Mammary epithelial cell (primary cell): ENCODE data around the gene KCTD6.

Experiments used
- CTCF ChIP-seq, 2 donors: IDR thresholded peaks in 1 of 2; conservative IDR thresholded peaks in 1 of 2; 2 replicates each; pipeline ENCODE4 v1.5.1; 2011 to 2012; ENCODE audit warnings: inconsistent platforms in 2 of 2, low read length in 2 of 2, mild to moderate bottlenecking in 2 of 2, control low read depth in 1 of 2, low read depth in 1 of 2; ENCODE audit not compliant: insufficient read depth in 1 of 2; ENCODE audit errors: extremely low read depth in 1 of 2
- EZH2 ChIP-seq: IDR thresholded peaks from 2 replicates; pipeline ENCODE4 v1.6.1; 2012; ENCODE audit warnings: low read length, inconsistent platforms, borderline replicate concordance

DNA sequence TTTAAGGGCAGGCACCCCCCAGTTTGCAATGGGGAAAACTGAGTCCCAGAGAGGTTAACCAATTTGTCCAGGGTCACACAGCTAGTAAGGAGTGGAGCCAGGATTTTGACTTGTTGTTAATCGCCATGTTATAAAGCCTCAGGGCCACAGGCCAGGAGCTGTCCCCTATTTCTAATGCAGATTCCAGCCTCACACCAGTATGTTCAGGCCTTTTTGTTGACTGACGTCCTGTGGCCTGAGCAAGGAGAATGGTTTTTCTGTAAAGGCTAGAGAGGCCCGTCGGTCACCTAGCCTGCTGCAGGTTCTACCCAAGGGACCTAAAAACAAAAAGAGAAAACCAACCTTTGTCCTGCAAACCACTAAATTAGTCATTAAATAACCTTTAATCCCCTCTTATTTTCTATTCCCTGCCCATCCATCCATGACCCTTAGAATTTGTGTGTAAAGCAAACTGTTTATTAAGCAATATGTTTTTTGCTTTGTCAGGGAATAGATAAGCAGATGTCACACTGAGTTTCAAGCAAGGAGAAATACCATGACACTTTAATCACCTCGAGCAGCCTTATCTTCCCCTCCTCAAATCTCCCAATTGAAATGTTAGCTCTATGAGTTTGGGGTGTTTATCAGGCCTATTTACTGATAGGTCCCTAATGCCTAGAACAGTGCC lies 31.0 kb downstream of the KCTD6 start:
- TF ChIP-seq CTCF (conservative IDR thresholded peaks at IDR 0.05 in 1 of 2, IDR thresholded peaks at IDR 0.05 in 1 of 2; ENCODE audit: extremely low read depth in 1 of 2, insufficient read depth in 1 of 2, low read depth in 1 of 2, low read length in 2 of 2) (no peak), EZH2 (no peak)
